ENCODE results near the gene AMMECR1L.

AMMECR1L gene

DNA sequence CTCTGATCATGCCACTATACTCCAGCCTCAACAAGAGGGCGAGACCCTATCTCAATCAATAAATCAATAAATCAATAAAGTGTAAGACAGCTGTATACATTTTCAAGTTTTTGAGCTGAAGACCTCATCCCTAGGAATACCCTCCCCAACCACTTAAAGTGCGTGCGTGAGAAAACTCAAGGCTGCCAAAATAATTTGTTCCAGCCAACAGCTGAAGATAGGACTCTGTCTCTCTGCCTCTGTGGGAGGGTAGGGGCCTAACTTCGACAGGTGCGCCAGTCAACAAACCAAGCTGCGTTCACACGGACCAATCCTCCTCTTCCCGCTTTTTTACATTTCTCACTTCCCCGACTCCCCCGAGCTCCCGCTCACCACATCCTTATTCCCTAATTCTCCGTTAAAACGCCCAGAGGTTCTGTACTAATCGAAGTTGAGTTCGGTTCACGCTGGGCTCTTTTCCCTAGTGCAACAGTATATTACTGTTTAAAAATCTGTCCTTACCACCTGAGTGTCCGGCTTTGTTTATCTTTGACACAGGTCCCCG lies 28.4 kb downstream of the AMMECR1L start:
- Histone ChIP-seq H3K9ac (ENCODE audit: low read depth, low read length, poor library complexity, severe bottlenecking) (peak overlapping the region; percentile 97), H3K4me2 (ENCODE audit: low read depth, low read length, poor library complexity, severe bottlenecking) (peak overlapping the region; percentile 98), H3K79me2 (ENCODE audit: insufficient read depth, low read length) (peaks cover 55% of the 10 kb centered on the region), H3K36me3 (ENCODE audit: insufficient read depth, low read length) (peaks cover 9% of the 10 kb centered on the region; the same call in 1 of the 2 replicates), H3K9me2 (replicated peaks; ENCODE audit: low read depth, low read length) (no peaks in the 10 kb centered on the region), H3K4me1 (ENCODE audit: insufficient read depth, low read length, poor library complexity, severe bottlenecking) (peaks cover 31% of the 10 kb centered on the region), H3K9me3 (ENCODE audit: insufficient read depth, low read depth, low read length) (no peaks in the 10 kb centered on the region), H3K4me3 (ENCODE audit: low read length, poor library complexity, severe bottlenecking) (peak overlapping the region; percentile 98), H4K20me1 (ENCODE audit: insufficient read depth, low read length, poor library complexity, severe bottlenecking) (peaks cover 52% of the 10 kb centered on the region), H2AFZ (ENCODE audit: low read length) (peak overlapping the region; percentile 80; the same call in 1 of the 2 replicates), H3F3A (ENCODE audit: low read depth) (no peaks in the 10 kb centered on the region), H3K27me3 (ENCODE audit: insufficient read depth, low read length, poor library complexity, severe bottlenecking) (no peaks in the 10 kb centered on the region)
- no peak for TF ChIP-seq EZH2phosphoT487 (IDR thresholded peaks at IDR 0.05; ENCODE audit: borderline replicate concordance)
- no peak for TF ChIP-seq CTCF (conservative IDR thresholded peaks at IDR 0.05; ENCODE audit: low read length)

- H3K4me1 ChIP-seq (ENCODE audit: insufficient read depth, low read length, poor library complexity, severe bottlenecking) = peaks cover 31% of the 10 kb centered on the region
- H3K9me2 ChIP-seq (replicated peaks; ENCODE audit: low read depth, low read length) = no peaks in the 10 kb centered on the region
- no peak overlapping the region for H2AFZ ChIP-seq (ENCODE audit: low read length)
- peak overlapping the region; percentile 98 for H3K4me2 ChIP-seq (ENCODE audit: low read depth, low read length, poor library complexity, severe bottlenecking)
- H3K79me2 ChIP-seq (ENCODE audit: insufficient read depth, low read length) = peaks cover 88% of the 10 kb centered on the region
- H3K27me3 ChIP-seq (ENCODE audit: insufficient read depth, low read length, poor library complexity, severe bottlenecking) = no peaks in the 10 kb centered on the region
- no peaks in the 10 kb centered on the region for H3F3A ChIP-seq (ENCODE audit: low read depth)
- peak overlapping the region; percentile 51 for H3K9ac ChIP-seq (ENCODE audit: low read depth, low read length, poor library complexity, severe bottlenecking)
- TF ChIP-seq CTCF (conservative IDR thresholded peaks at IDR 0.05; ENCODE audit: low read length) (no peak), EZH2phosphoT487 (IDR thresholded peaks at IDR 0.05; ENCODE audit: borderline replicate concordance) (no peak)
- peak overlapping the region; percentile 98 for H3K4me3 ChIP-seq (ENCODE audit: low read length, poor library complexity, severe bottlenecking)
- peaks cover 62% of the 10 kb centered on the region for H4K20me1 ChIP-seq (ENCODE audit: insufficient read depth, low read length, poor library complexity, severe bottlenecking)
- peaks cover 38% of the 10 kb centered on the region; the same call in 1 of the 2 replicates for H3K36me3 ChIP-seq (ENCODE audit: insufficient read depth, low read length)
- no peaks in the 10 kb centered on the region for H3K9me3 ChIP-seq (ENCODE audit: insufficient read depth, low read depth, low read length)
Measured at GRCh38 chr2:127853671-127854070, 32.1 kb downstream of the AMMECR1L start.

- Histone ChIP-seq H3K9me2 (replicated peaks; ENCODE audit: low read depth, low read length) (no peaks in the 10 kb centered on the region), H3F3A (ENCODE audit: low read depth) (no peaks in the 10 kb centered on the region), H3K4me1 (ENCODE audit: insufficient read depth, low read length, poor library complexity, severe bottlenecking) (peaks cover 31% of the 10 kb centered on the region), H3K9ac (ENCODE audit: low read depth, low read length, poor library complexity, severe bottlenecking) (no peak overlapping the region), H3K9me3 (ENCODE audit: insufficient read depth, low read depth, low read length) (no peaks in the 10 kb centered on the region), H3K79me2 (ENCODE audit: insufficient read depth, low read length) (peaks cover 83% of the 10 kb centered on the region), H3K27me3 (ENCODE audit: insufficient read depth, low read length, poor library complexity, severe bottlenecking) (no peaks in the 10 kb centered on the region), H2AFZ (ENCODE audit: low read length) (no peak overlapping the region), H4K20me1 (ENCODE audit: insufficient read depth, low read length, poor library complexity, severe bottlenecking) (peaks cover 61% of the 10 kb centered on the region), H3K4me2 (ENCODE audit: low read depth, low read length, poor library complexity, severe bottlenecking) (peak overlapping the region; percentile 98), H3K36me3 (ENCODE audit: insufficient read depth, low read length) (peaks cover 42% of the 10 kb centered on the region; the same call in 1 of the 2 replicates), H3K4me3 (ENCODE audit: low read length, poor library complexity, severe bottlenecking) (no peak overlapping the region)
- no peak for TF ChIP-seq CTCF (conservative IDR thresholded peaks at IDR 0.05; ENCODE audit: low read length)
- no peak for TF ChIP-seq EZH2phosphoT487 (IDR thresholded peaks at IDR 0.05; ENCODE audit: borderline replicate concordance)
Measured at GRCh38 chr2:127852388-127852787, 33.4 kb downstream of the AMMECR1L start.
